Transverse colon (tissue), 4 donors: ENCODE data around the gene ALK. TPM values are rescaled to one million over a fixed set of nuclear protein-coding genes. Genes with fewer than 3 reads are reported as not detected.

Experiments used
- DNase-seq: peaks from one replicate; pipeline ENCODE4 v3.0.0-alpha.2; 2019
- H3K27ac ChIP-seq, 4 donors: fragments of 200-600 bp; sonication (generic); 2 replicates each; pipeline ENCODE4 v1.5.1; 2016 to 2018; ENCODE audit warnings: inconsistent platforms in 4 of 4
- H3K27me3 ChIP-seq: fragments of 200-600 bp; sonication (generic); 2 replicates; pipeline ENCODE4 v1.5.1; 2017; ENCODE audit warnings: inconsistent platforms
- H3K36me3 ChIP-seq, 4 donors: fragments of 200-600 bp; sonication (generic); 2 replicates each; pipeline ENCODE4 v1.5.1; 2017 to 2019; ENCODE audit warnings: inconsistent platforms in 4 of 4
- H3K4me1 ChIP-seq, 4 donors: fragments of 200-600 bp; sonication (generic); 2 replicates each; pipeline ENCODE4 v1.5.1; 2017 to 2020; ENCODE audit warnings: inconsistent platforms in 4 of 4
- H3K4me3 ChIP-seq, 4 donors: fragments of 200-600 bp; sonication (generic); 1 replicate in 1 of 4; 2 replicates in 3 of 4; pipeline versions ENCODE4 v1.5.1 to v1.6.1; 2017 to 2019; ENCODE audit warnings: inconsistent platforms in 4 of 4
- H3K9me3 ChIP-seq, 2 donors: fragments of 200-600 bp; sonication (generic); 2 replicates each; pipeline ENCODE4 v1.5.1; 2017 to 2019; ENCODE audit warnings: inconsistent platforms in 2 of 2
- CTCF ChIP-seq, 5 experiments: fragments of 200-600 bp in 3 of 5; fragments of 450-650 bp in 2 of 5; sonication (generic) in 3 of 5; IDR thresholded peaks; 1 replicate in 2 of 5; 2 replicates in 3 of 5; pipeline ENCODE4 v1.5.1; 2016 to 2017; ENCODE audit warnings: antibody characterized with exemption in 5 of 5, inconsistent platforms in 3 of 5, mild to moderate bottlenecking in 2 of 5, moderate library complexity in 1 of 5
- EP300 ChIP-seq: sonication (generic); formaldehyde crosslinking; IDR thresholded peaks from one replicate; pipeline ENCODE4 v1.6.1; 2017; ENCODE audit warnings: antibody characterized with exemption, low read depth
- POLR2A ChIP-seq: fragments of 450-650 bp; IDR thresholded peaks from one replicate; pipeline ENCODE4 v1.6.1; 2016; ENCODE audit warnings: antibody characterized with exemption, mild to moderate bottlenecking, moderate library complexity
- POLR2AphosphoS5 ChIP-seq, 3 donors: sonication (generic); formaldehyde crosslinking; IDR thresholded peaks; one replicate each; pipeline ENCODE4 v1.6.1; 2016; ENCODE audit warnings: antibody characterized with exemption in 3 of 3
- whole genome bisulfite sequencing, 2 donors: methylation state at CpG; one replicate each; pipeline ENCODE4 v1.1.5; 2018; ENCODE audit warnings: low coverage in 1 of 2; 5-methylcytosine and 5-hydroxymethylcytosine counted together
- in situ Hi-C, 4 donors: fragments of 200-750 bp; cut with MboI; loops; one replicate each; pipeline versions ENCODE4 v1.15.0 to v1.15.1; 2017; ENCODE audit warnings: low sequenced_read_pairs in 3 of 4, low pct_ligation_motif_present in 1 of 4, low pct_unique_long_range_greater_than_20kb in 1 of 4
- intact Hi-C: fragments of 100-400 bp; cut with DNase I; formaldehyde crosslinking; loops from one replicate; pipeline ENCODE4 v1.15.1; 2023; ENCODE audit warnings: low total_unique reads
- total RNA-seq, 4 donors: library from RNA; depleted of rRNA; stranded (reverse); fragments of >200 nt; gene quantifications; one replicate each; pipeline ENCODE4 v1.1.0, GENCODE V29; 2016

ALK gene
- total RNA-seq, 4 donors from 2014 or later = 0.32 to 0.82 TPM; not detected in 2

- H3K9me3 ChIP-seq = no peaks in the 10 kb centered on the region
- no peak for DNase-seq
- no peaks in the 10 kb centered on the region for H3K36me3 ChIP-seq
- intact Hi-C loops (no loop called here), in situ Hi-C loops (no loop called here)
- no peak overlapping the region for H3K27ac ChIP-seq
- H3K27me3 ChIP-seq = no peaks in the 10 kb centered on the region
- H3K4me3 ChIP-seq = no peak overlapping the region
- H3K4me1 ChIP-seq = no peaks in the 10 kb centered on the region
- no peak for TF ChIP-seq CTCF (IDR thresholded peaks at IDR 0.05)
- TF ChIP-seq POLR2AphosphoS5 (IDR thresholded peaks at IDR 0.05) = no peak
- no peak for TF ChIP-seq EP300
- TF ChIP-seq POLR2A = no peak
Observed at GRCh38 chr2:29954316-29954715, 32.9 kb upstream of the ALK start.

- H3K36me3 ChIP-seq = no peaks in the 10 kb centered on the region
- TF ChIP-seq POLR2A (no peak), POLR2AphosphoS5 (IDR thresholded peaks at IDR 0.05) (no peak), CTCF (IDR thresholded peaks at IDR 0.05) (no peak), EP300 (no peak)
- intact Hi-C loops = no loop called here
- no peak for DNase-seq
- H3K27ac ChIP-seq = no peak overlapping the region
- H3K4me1 ChIP-seq = no peaks in the 10 kb centered on the region
- no peak overlapping the region for H3K4me3 ChIP-seq
- H3K9me3 ChIP-seq = no peaks in the 10 kb centered on the region
- in situ Hi-C loops = no loop called here
- no peaks in the 10 kb centered on the region for H3K27me3 ChIP-seq
Observed at GRCh38 chr2:29952973-29953372, 31.6 kb upstream of the ALK start.

- Histone ChIP-seq H3K27ac (no peak overlapping the region), H3K4me3 (no peak overlapping the region), H3K9me3 (no peaks in the 10 kb centered on the region), H3K27me3 (no peaks in the 10 kb centered on the region), H3K4me1 (no peaks in the 10 kb centered on the region), H3K36me3 (no peaks in the 10 kb centered on the region)
- TF ChIP-seq POLR2AphosphoS5 (IDR thresholded peaks at IDR 0.05) (no peak), POLR2A (no peak), CTCF (IDR thresholded peaks at IDR 0.05) (no peak), EP300 (no peak)
- no peak for DNase-seq
- intact Hi-C loops = no loop called here
- in situ Hi-C loops = no loop called here
- WGBS, 2 donors = 12% methylated on average over 1 of the region's 1 CpG; no CpG with 5 or more reads in 1 of the 2 donors
Observed at GRCh38 chr2:29951576-29951975, 30.2 kb upstream of the ALK start.

- in situ Hi-C loops (no loop called here), intact Hi-C loops (no loop called here)
- Histone ChIP-seq H3K36me3 (no peaks in the 10 kb centered on the region), H3K27me3 (no peaks in the 10 kb centered on the region), H3K9me3 (no peaks in the 10 kb centered on the region), H3K27ac (no peak overlapping the region), H3K4me1 (no peaks in the 10 kb centered on the region), H3K4me3 (no peak overlapping the region)
- no peak for DNase-seq
- WGBS, 2 donors = 54 to 68% methylated on average over 3 of the region's 3 CpGs
- TF ChIP-seq EP300 (no peak), POLR2AphosphoS5 (IDR thresholded peaks at IDR 0.05) (no peak), POLR2A (no peak), CTCF (IDR thresholded peaks at IDR 0.05) (no peak)
Observed at GRCh38 chr2:29950481-29950880, 29.1 kb upstream of the ALK start.
